ENCODE results near the gene TRIL. TPM values are rescaled to one million over a fixed set of nuclear protein-coding genes. Genes with fewer than 3 reads are reported as not detected.

Gene TRIL
- total RNA-seq, 2 donors from 2014 or later = 1.1 to 1.9 TPM

- TF ChIP-seq, protein P1, sequence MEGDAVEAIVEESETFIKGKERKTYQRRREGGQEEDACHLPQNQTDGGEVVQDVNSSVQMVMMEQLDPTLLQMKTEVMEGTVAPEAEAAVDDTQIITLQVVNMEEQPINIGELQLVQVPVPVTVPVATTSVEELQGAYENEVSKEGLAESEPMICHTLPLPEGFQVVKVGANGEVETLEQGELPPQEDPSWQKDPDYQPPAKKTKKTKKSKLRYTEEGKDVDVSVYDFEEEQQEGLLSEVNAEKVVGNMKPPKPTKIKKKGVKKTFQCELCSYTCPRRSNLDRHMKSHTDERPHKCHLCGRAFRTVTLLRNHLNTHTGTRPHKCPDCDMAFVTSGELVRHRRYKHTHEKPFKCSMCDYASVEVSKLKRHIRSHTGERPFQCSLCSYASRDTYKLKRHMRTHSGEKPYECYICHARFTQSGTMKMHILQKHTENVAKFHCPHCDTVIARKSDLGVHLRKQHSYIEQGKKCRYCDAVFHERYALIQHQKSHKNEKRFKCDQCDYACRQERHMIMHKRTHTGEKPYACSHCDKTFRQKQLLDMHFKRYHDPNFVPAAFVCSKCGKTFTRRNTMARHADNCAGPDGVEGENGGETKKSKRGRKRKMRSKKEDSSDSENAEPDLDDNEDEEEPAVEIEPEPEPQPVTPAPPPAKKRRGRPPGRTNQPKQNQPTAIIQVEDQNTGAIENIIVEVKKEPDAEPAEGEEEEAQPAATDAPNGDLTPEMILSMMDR (IDR thresholded peaks at IDR 0.05) = no peak
- Histone ChIP-seq H3K9ac (ENCODE audit: low read depth in 2 of 2, low read length in 2 of 2) (no peak overlapping the region), H3K4me3 (no peak overlapping the region), H3K9me3 (no peaks in the 10 kb centered on the region), H3K27me3 (no peaks in the 10 kb centered on the region), H3K36me3 (no peaks in the 10 kb centered on the region), H3K4me1 (no peaks in the 10 kb centered on the region), H3K27ac (no peak overlapping the region)
- no peak for DNase-seq
- intact Hi-C loops (cut with DNase I) = no loop called here
Observed at GRCh38 chr7:29000717-29001076, 42.6 kb upstream of the TRIL start.

- intact Hi-C loops (cut with DNase I) = no loop called here
- no peak overlapping the region for H3K9ac ChIP-seq (ENCODE audit: low read depth in 2 of 2, low read length in 2 of 2)
- TF ChIP-seq, protein P1 (IDR thresholded peaks at IDR 0.05) = no peak
- H3K36me3 ChIP-seq = no peaks in the 10 kb centered on the region
- H3K9me3 ChIP-seq = no peaks in the 10 kb centered on the region
- H3K4me1 ChIP-seq = no peaks in the 10 kb centered on the region
- H3K27me3 ChIP-seq = no peaks in the 10 kb centered on the region
- no peak for DNase-seq
- H3K27ac ChIP-seq = no peak overlapping the region
- H3K4me3 ChIP-seq = no peak overlapping the region
Observed at GRCh38 chr7:28999895-29000716, 42.0 kb upstream of the TRIL start.

DNA sequence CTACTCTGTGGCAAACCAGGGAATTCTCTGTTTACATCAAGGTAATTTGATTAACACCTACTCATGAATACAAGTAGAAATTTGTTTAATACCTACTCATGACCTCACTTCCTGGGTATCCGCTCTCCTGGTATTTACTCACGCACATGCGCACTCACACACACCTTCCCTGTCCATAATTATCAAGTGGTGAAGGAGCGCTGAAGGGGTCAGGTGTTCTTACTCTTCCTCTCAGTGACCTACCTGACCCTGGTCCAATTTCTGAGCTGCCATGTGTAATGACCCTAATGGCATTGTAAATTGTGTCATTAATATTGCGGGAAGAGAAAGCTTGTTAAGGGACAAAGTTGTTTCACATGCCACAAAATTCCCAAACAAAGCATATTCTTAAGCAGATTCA, 41.3 kb upstream of the TRIL start:
- intact Hi-C loops (cut with DNase I) = no loop called here
- H3K4me1 ChIP-seq = no peaks in the 10 kb centered on the region
- no peak for DNase-seq
- no peaks in the 10 kb centered on the region for H3K27me3 ChIP-seq
- no peak overlapping the region for H3K4me3 ChIP-seq
- H3K9ac ChIP-seq (ENCODE audit: low read depth in 2 of 2, low read length in 2 of 2) = no peak overlapping the region
- H3K9me3 ChIP-seq = no peaks in the 10 kb centered on the region
- H3K27ac ChIP-seq = no peak overlapping the region
- TF ChIP-seq, protein P1 (IDR thresholded peaks at IDR 0.05) = no peak
- no peaks in the 10 kb centered on the region for H3K36me3 ChIP-seq

GRCh38 chr7:28998105-28998504, 40.0 kb upstream of the TRIL start:
- Histone ChIP-seq H3K27ac (no peak overlapping the region), H3K4me1 (no peaks in the 10 kb centered on the region), H3K9ac (ENCODE audit: low read depth in 2 of 2, low read length in 2 of 2) (no peak overlapping the region), H3K36me3 (no peaks in the 10 kb centered on the region), H3K9me3 (no peaks in the 10 kb centered on the region), H3K27me3 (no peaks in the 10 kb centered on the region), H3K4me3 (no peak overlapping the region)
- TF ChIP-seq, protein P1 (IDR thresholded peaks at IDR 0.05) = no peak
- intact Hi-C loops (cut with DNase I) = no loop called here
- DNase-seq = no peak

- Histone ChIP-seq H3K4me3 (no peak overlapping the region), H3K4me1 (no peaks in the 10 kb centered on the region), H3K36me3 (no peaks in the 10 kb centered on the region), H3K9ac (ENCODE audit: low read depth in 2 of 2, low read length in 2 of 2) (no peak overlapping the region), H3K9me3 (no peaks in the 10 kb centered on the region), H3K27ac (no peak overlapping the region), H3K27me3 (no peaks in the 10 kb centered on the region)
- intact Hi-C loops (cut with DNase I) = no loop called here
- no peak for DNase-seq
- TF ChIP-seq, protein P1 (IDR thresholded peaks at IDR 0.05) = no peak
Observed at GRCh38 chr7:28996836-28997235, 38.7 kb upstream of the TRIL start.

Data from colonic mucosa (tissue), 4 donors.